GM12801 (cell line): Measurements from ENCODE around the gene CHD1L.

ENCODE experiments used
- TF ChIP-seq, protein P1 (sequence below): IDR thresholded peaks from one replicate; pipeline ENCODE4 v1.5.1; 2011; ENCODE audit warnings: control low read depth; ENCODE audit not compliant: insufficient read length; ENCODE audit errors: extremely low read depth

Gene CHD1L

GRCh38 chr1:147236959-147237791 lies 5.3 kb upstream of the CHD1L start:
- TF ChIP-seq, protein P1, sequence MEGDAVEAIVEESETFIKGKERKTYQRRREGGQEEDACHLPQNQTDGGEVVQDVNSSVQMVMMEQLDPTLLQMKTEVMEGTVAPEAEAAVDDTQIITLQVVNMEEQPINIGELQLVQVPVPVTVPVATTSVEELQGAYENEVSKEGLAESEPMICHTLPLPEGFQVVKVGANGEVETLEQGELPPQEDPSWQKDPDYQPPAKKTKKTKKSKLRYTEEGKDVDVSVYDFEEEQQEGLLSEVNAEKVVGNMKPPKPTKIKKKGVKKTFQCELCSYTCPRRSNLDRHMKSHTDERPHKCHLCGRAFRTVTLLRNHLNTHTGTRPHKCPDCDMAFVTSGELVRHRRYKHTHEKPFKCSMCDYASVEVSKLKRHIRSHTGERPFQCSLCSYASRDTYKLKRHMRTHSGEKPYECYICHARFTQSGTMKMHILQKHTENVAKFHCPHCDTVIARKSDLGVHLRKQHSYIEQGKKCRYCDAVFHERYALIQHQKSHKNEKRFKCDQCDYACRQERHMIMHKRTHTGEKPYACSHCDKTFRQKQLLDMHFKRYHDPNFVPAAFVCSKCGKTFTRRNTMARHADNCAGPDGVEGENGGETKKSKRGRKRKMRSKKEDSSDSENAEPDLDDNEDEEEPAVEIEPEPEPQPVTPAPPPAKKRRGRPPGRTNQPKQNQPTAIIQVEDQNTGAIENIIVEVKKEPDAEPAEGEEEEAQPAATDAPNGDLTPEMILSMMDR = no peak

DNA sequence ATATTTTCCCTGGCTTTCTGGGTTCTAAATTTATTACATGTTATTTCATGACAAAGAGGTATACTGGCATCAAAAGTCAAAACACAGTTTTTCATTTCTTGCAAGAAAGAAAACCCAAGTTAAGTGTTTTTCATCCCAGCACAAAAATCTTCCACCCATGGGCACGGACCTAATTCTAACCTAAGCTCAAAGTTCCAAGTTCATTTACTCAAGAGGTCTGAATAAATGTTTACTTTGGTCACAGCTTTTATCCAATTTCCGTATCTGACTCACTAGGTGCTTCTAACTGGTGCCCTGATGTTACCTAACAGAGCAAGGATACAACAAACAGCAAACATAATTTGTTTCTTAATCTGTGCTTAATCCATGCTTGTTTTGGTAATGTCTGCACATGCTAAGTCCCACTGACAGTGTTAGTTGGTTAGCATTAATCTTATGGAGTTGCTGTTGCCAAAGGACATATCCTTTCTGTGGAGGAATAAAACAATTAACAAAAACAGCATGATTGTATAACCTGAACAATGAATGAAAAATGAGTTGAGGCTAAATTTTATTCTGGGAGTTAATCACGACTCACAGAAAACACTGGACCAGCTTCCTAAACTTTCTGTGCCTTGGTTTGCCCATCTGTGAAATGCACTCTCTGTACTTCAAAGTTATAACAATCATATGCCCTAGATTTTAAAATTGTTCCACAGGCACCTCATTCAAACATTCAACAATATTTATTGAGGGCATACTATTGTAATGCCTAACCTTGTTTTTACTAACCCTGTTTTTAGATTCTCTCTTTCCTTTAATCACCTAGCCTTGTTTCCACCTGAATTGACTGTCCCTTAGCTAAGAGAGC lies 4.2 kb upstream of the CHD1L start:
- TF ChIP-seq, protein P1 = no peak

GRCh38 chr1:147238925-147239820 lies 3.3 kb upstream of the CHD1L start:
- TF ChIP-seq, protein P1 = no peak

DNA sequence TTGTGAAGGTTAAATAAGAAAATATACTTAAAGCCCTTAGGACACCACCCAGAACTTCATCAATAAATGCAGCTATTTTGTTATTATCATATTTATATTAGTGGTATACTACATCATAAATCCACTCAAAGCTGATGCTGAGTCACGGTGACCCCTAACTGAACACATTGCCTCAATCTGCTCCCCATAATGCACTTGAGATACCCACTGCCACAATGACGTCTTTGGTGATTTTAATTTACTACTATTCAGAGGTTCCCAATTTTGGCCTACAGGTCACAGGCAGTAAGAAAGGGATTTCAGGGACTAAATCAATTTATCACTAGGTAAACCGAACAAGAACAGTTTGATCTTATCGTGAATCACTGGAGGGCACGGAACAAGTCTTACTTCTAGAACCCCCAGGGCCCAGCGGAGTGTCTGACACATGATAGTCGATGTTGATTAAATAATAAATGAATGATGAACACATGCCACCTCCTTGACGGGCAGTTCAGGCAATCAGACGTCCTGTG lies 493 bp upstream of the CHD1L start:
- TF ChIP-seq, protein P1 = no peak

- TF ChIP-seq, protein P1 = no peak
Measured at GRCh38 chr1:147243228-147243685, 773 bp downstream of the CHD1L start.

- TF ChIP-seq, protein P1 = no peak
Measured at GRCh38 chr1:147243841-147244240, 1.4 kb downstream of the CHD1L start.
